K562 (cell line): ENCODE measurements around the gene FAM43B. TPM values are rescaled to one million over a fixed set of nuclear protein-coding genes. Genes with fewer than 3 reads are reported as not detected.
A peak's percentile ranks its signal among the peaks of the same experiment; 100 is the strongest.

Experiments
- CCAR2 ChIP-seq: fragments of 200-400 bp; formaldehyde crosslinking; IDR thresholded peaks from 2 replicates; pipeline ENCODE4 v1.6.1; 2017; ENCODE audit warnings: mild to moderate bottlenecking, low read depth, low read length
- CEBPZ ChIP-seq: fragments of 150-350 bp; IDR thresholded peaks from 2 replicates; pipeline ENCODE4 v1.6.1; 2014; ENCODE audit warnings: low read depth, mild to moderate bottlenecking, low read length, borderline replicate concordance
- FOSL1 ChIP-seq: fragments of 200-800 bp; sonication (Bioruptor generic); conservative IDR thresholded peaks from 2 replicates; pipeline ENCODE4 v1.6.1; 2016; ENCODE audit warnings: missing genetic modification characterization, missing compliant biosample characterization
- FOXJ2 ChIP-seq: fragments of 200-800 bp; sonication (Bioruptor generic); IDR thresholded peaks from 2 replicates; pipeline ENCODE4 v1.6.1; 2016; ENCODE audit warnings: missing genetic modification characterization, missing compliant biosample characterization
- HBP1 ChIP-seq: fragments of 450-650 bp; formaldehyde crosslinking; IDR thresholded peaks from 2 replicates; pipeline ENCODE4 v1.4.0; 2022; ENCODE audit warnings: missing genetic modification characterization
- MAZ ChIP-seq, 2 experiments: fragments of 450-650 bp in 1 of 2; sonication (generic) in 1 of 2; formaldehyde crosslinking; IDR thresholded peaks in 1 of 2; conservative IDR thresholded peaks in 1 of 2; 2 replicates each; pipeline versions ENCODE4 v1.4.0 to v1.5.0; 2020; ENCODE audit warnings: mild to moderate bottlenecking in 1 of 2, missing genetic modification reagents in 1 of 2
- MTA2 ChIP-seq: fragments of 450-650 bp; IDR thresholded peaks from 2 replicates; pipeline ENCODE4 v1.6.1; 2016; ENCODE audit warnings: low read depth
- PHB2 ChIP-seq: fragments of 450-650 bp; IDR thresholded peaks from 2 replicates; pipeline ENCODE4 v1.6.1; 2017; ENCODE audit warnings: low read depth
- RBM25 ChIP-seq: fragments of 200-400 bp; formaldehyde crosslinking; IDR thresholded peaks from 2 replicates; pipeline ENCODE4 v1.6.1; 2018; ENCODE audit warnings: low read length, low read depth, moderate library complexity; ENCODE audit not compliant: severe bottlenecking
- SMARCA5 ChIP-seq: fragments of 450-650 bp; IDR thresholded peaks from 2 replicates; pipeline ENCODE4 v1.6.1; 2016
- SRSF9 ChIP-seq: fragments of 200-400 bp; formaldehyde crosslinking; IDR thresholded peaks from 2 replicates; pipeline ENCODE4 v1.6.1; 2017; ENCODE audit warnings: low read depth, low read length, borderline replicate concordance
- ZNF133 ChIP-seq: fragments of 250-450 bp; sonication (Bioruptor Pico); IDR thresholded peaks from 2 replicates; pipeline ENCODE4 v1.4.0; 2020; ENCODE audit warnings: mild to moderate bottlenecking
- polyA plus RNA-seq, 8 experiments: library from polyadenylated mRNA; depleted of rRNA in 4 of 8; stranded (reverse) in 5 of 8; unstranded in 3 of 8; fragments of >200 nt; fragmentation: Nextera tagmentation in 2 of 8; fragmentation: Illumina TruSeq in 1 of 8; extraction: Ambion mirVana in 2 of 8; extraction: Trizol in 1 of 8; gene quantifications; 2 replicates each; pipeline versions ENCODE4 v1.2.1 to v1.2.3, GENCODE V29; 2011 to 2014; ENCODE audit warnings: inconsistent platforms in 1 of 8, missing spikeins in 1 of 8
- total RNA-seq, 7 experiments: library from RNA; depleted of rRNA in 6 of 7; stranded (reverse); fragments of >200 nt in 6 of 7; fragmentation: Illumina TruSeq in 2 of 7; extraction: Trizol in 2 of 7; gene quantifications; 2 replicates each; pipeline versions ENCODE4 v1.2.1 to v1.2.3, GENCODE V29; 2011 to 2021; ENCODE audit warnings: low replicate concordance in 1 of 7
- TF ChIP-seq, protein P1 (sequence below), 2 experiments: fragments of 450-650 bp; formaldehyde crosslinking in 1 of 2; IDR thresholded peaks; 2 replicates each; pipeline versions ENCODE4 v1.4.0 to v1.6.1; 2014 to 2020; ENCODE audit warnings: mild to moderate bottlenecking in 2 of 2, borderline replicate concordance in 1 of 2, low read depth in 1 of 2

The FAM43B gene
- total and polyA plus RNA-seq, 9 of the 15 experiments (the other 6 are each of a cell fraction or from before 2014, with no cell fraction given) = not detected

- no peak for TF ChIP-seq HBP1
- TF ChIP-seq SMARCA5 = peak; percentile 73; the same call in 1 of the 2 replicates
- TF ChIP-seq MAZ (CRISPR knock-in tag; conservative IDR thresholded peaks at IDR 0.05 in 1 of 2, IDR thresholded peaks at IDR 0.05 in 1 of 2) = peak in 1 of 2 experiments; percentile 39; a peak in 1 of 4 replicates
- TF ChIP-seq SRSF9 = no peak
- TF ChIP-seq, protein P1, sequence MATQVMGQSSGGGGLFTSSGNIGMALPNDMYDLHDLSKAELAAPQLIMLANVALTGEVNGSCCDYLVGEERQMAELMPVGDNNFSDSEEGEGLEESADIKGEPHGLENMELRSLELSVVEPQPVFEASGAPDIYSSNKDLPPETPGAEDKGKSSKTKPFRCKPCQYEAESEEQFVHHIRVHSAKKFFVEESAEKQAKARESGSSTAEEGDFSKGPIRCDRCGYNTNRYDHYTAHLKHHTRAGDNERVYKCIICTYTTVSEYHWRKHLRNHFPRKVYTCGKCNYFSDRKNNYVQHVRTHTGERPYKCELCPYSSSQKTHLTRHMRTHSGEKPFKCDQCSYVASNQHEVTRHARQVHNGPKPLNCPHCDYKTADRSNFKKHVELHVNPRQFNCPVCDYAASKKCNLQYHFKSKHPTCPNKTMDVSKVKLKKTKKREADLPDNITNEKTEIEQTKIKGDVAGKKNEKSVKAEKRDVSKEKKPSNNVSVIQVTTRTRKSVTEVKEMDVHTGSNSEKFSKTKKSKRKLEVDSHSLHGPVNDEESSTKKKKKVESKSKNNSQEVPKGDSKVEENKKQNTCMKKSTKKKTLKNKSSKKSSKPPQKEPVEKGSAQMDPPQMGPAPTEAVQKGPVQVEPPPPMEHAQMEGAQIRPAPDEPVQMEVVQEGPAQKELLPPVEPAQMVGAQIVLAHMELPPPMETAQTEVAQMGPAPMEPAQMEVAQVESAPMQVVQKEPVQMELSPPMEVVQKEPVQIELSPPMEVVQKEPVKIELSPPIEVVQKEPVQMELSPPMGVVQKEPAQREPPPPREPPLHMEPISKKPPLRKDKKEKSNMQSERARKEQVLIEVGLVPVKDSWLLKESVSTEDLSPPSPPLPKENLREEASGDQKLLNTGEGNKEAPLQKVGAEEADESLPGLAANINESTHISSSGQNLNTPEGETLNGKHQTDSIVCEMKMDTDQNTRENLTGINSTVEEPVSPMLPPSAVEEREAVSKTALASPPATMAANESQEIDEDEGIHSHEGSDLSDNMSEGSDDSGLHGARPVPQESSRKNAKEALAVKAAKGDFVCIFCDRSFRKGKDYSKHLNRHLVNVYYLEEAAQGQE (IDR thresholded peaks at IDR 0.05; ENCODE audit: borderline replicate concordance) = peak; percentile 86
- TF ChIP-seq, protein P1 (CRISPR knock-in tag; IDR thresholded peaks at IDR 0.05; ENCODE audit: low read depth) = no peak
- TF ChIP-seq MTA2 = no peak
- TF ChIP-seq CEBPZ = no peak
- no peak for TF ChIP-seq CCAR2
- no peak for TF ChIP-seq PHB2
- no peak for TF ChIP-seq ZNF133 (CRISPR knock-in tag)
- TF ChIP-seq FOSL1 (tag) = no peak
- TF ChIP-seq RBM25 = peak; percentile 80
- TF ChIP-seq FOXJ2 (tag) = no peak
Observed at GRCh38 chr1:20574686-20575540, 22.5 kb downstream of the FAM43B start (continued).
